ENCODE data around the gene SMARCD1.

DNA sequence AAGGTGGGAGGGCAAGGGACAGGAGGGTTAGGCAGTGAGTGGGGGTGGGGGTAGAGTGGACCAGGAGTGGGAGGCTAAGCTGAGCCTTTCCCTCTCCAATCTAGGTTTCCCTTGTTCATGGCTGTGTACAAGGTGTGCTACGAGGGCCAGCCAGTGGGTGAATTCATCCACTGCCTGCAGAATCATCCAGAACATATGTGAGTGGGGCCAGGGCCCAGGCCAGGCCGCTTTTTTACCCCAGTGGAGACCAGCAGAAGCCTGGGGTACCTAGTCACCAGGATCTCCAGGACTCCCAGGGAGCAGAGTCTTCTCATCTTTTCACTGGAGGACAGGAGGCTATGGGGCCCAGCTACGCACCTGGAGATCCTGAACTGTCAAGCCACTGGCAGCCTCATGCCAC lies 24.2 kb downstream of the SMARCD1 start:
- TF ChIP-seq, protein P1, sequence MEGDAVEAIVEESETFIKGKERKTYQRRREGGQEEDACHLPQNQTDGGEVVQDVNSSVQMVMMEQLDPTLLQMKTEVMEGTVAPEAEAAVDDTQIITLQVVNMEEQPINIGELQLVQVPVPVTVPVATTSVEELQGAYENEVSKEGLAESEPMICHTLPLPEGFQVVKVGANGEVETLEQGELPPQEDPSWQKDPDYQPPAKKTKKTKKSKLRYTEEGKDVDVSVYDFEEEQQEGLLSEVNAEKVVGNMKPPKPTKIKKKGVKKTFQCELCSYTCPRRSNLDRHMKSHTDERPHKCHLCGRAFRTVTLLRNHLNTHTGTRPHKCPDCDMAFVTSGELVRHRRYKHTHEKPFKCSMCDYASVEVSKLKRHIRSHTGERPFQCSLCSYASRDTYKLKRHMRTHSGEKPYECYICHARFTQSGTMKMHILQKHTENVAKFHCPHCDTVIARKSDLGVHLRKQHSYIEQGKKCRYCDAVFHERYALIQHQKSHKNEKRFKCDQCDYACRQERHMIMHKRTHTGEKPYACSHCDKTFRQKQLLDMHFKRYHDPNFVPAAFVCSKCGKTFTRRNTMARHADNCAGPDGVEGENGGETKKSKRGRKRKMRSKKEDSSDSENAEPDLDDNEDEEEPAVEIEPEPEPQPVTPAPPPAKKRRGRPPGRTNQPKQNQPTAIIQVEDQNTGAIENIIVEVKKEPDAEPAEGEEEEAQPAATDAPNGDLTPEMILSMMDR (IDR thresholded peaks at IDR 0.05) = no peak
- TF ChIP-seq POLR2A (IDR thresholded peaks at IDR 0.05) (no peak), POLR2AphosphoS5 (IDR thresholded peaks at IDR 0.05) (no peak), EP300 (IDR thresholded peaks at IDR 0.05) (no peak)

Measured in upper lobe of left lung (tissue), 4 donors.